LHCN-M2 (cell line): ENCODE data around the gene CCDC134. TPM values are rescaled to one million over a fixed set of nuclear protein-coding genes. Genes with fewer than 3 reads are reported as not detected.

Experiments used
- total RNA-seq: library from RNA; depleted of rRNA; stranded (reverse); fragments of >200 nt; gene quantifications from 2 replicates; pipeline ENCODE4 v1.2.3, GENCODE V29; 2014; rRNA removed

Gene CCDC134
- total RNA-seq, 1 experiment from 2014 or later = 14.6 TPM

Other genes starting within 250 kb of the CCDC134 start
- gene CSDC2, start 239.7 kb upstream of the CCDC134 start, total RNA-seq = 0.77 and 0.92 TPM in 2 replicates
- gene PMM1, start 210.8 kb upstream of the CCDC134 start, total RNA-seq = 29.9 and 34.4 TPM in 2 replicates
- gene DESI1, start 179.6 kb upstream of the CCDC134 start, total RNA-seq = 26.2 and 26.6 TPM in 2 replicates
- 475 and 477 TPM in 2 replicates for gene XRCC6, start 179.4 kb upstream of the CCDC134 start, total RNA-seq
- gene SNU13, start 111.8 kb upstream of the CCDC134 start, total RNA-seq = 135 and 141 TPM in 2 replicates
- not detected in 2 replicates for gene MEI1, start 101.2 kb upstream of the CCDC134 start, total RNA-seq
- 37.9 and 42.1 TPM in 2 replicates for gene SREBF2, start 32.4 kb downstream of the CCDC134 start, total RNA-seq
- gene SHISA8, start 114.4 kb downstream of the CCDC134 start, total RNA-seq = not detected in 2 replicates
- 0.17 TPM in 1 of 2 replicates, not detected in the other for gene TNFRSF13C, start 126.1 kb downstream of the CCDC134 start, total RNA-seq
- gene CENPM, start 146.5 kb downstream of the CCDC134 start, total RNA-seq = 47.1 and 56.0 TPM in 2 replicates
- not detected in 2 replicates for gene SEPTIN3, start 168.8 kb downstream of the CCDC134 start, total RNA-seq
- gene WBP2NL, start 198.1 kb downstream of the CCDC134 start, total RNA-seq = not detected in 2 replicates